HFFc6 (cell line): ENCODE measurements around the gene ATP2B2. TPM values are rescaled to one million over a fixed set of nuclear protein-coding genes. Genes with fewer than 3 reads are reported as not detected.

Experiments used
- DNase-seq: peaks from one replicate; pipeline ENCODE4 v3.0.0-alpha.2; 2018
- H3K27ac Mint-ChIP-seq: 2 replicates; pipeline ENCODE4 v1.8.0; 2020; ENCODE audit warnings: mild to moderate bottlenecking, mixed read lengths
- H3K27me3 Mint-ChIP-seq: 2 replicates; pipeline ENCODE4 v1.8.0; 2021; ENCODE audit warnings: mild to moderate bottlenecking, moderate library complexity, mixed read lengths; ENCODE audit not compliant: insufficient read depth
- H3K36me3 Mint-ChIP-seq: 2 replicates; pipeline ENCODE4 v1.8.0; 2021; ENCODE audit warnings: low read depth, mixed read lengths
- H3K4me1 Mint-ChIP-seq: 2 replicates; pipeline ENCODE4 v1.8.0; 2020; ENCODE audit warnings: low read depth, mixed read lengths
- H3K4me3 Mint-ChIP-seq: 2 replicates; pipeline ENCODE4 v1.8.0; 2020; ENCODE audit warnings: mild to moderate bottlenecking, moderate library complexity, mixed read lengths
- H3K9me3 Mint-ChIP-seq: 2 replicates; pipeline ENCODE4 v1.8.0; 2020; ENCODE audit warnings: mild to moderate bottlenecking, mixed read lengths
- total RNA-seq, 6 experiments: library from RNA; stranded (reverse); fragmentation: NEBNext Ultra II Directional; extraction: Animal tissue kit (Norgen Biotek cat#: 25700); gene quantifications; 2 replicates in 1 of 6; 3 replicates in 5 of 6; pipeline ENCODE4 v1.2.3, GENCODE V29; 2021
- TF ChIP-seq, protein P1 (sequence below): fragments of 200-600 bp; sonication (generic); IDR thresholded peaks from 2 replicates; pipeline ENCODE4 v1.5.0; 2021; ENCODE audit warnings: antibody characterized with exemption, mild to moderate bottlenecking

ATP2B2 gene
- total RNA-seq, 6 experiments from 2014 or later: not detected

GRCh38 chr3:10361375-10361774 lies 144.0 kb downstream of the ATP2B2 start:
- DNase-seq: no peak
- peaks cover 4% of the 10 kb centered on the region for H3K27me3 Mint-ChIP-seq
- TF ChIP-seq, protein P1, sequence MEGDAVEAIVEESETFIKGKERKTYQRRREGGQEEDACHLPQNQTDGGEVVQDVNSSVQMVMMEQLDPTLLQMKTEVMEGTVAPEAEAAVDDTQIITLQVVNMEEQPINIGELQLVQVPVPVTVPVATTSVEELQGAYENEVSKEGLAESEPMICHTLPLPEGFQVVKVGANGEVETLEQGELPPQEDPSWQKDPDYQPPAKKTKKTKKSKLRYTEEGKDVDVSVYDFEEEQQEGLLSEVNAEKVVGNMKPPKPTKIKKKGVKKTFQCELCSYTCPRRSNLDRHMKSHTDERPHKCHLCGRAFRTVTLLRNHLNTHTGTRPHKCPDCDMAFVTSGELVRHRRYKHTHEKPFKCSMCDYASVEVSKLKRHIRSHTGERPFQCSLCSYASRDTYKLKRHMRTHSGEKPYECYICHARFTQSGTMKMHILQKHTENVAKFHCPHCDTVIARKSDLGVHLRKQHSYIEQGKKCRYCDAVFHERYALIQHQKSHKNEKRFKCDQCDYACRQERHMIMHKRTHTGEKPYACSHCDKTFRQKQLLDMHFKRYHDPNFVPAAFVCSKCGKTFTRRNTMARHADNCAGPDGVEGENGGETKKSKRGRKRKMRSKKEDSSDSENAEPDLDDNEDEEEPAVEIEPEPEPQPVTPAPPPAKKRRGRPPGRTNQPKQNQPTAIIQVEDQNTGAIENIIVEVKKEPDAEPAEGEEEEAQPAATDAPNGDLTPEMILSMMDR: no peak

GRCh38 chr3:10360478-10360877 lies 144.9 kb downstream of the ATP2B2 start:
- TF ChIP-seq, protein P1: no peak
- no peak overlapping the region for H3K4me3 Mint-ChIP-seq
- peaks cover 4% of the 10 kb centered on the region; the same call in 1 of the 2 replicates for H3K36me3 Mint-ChIP-seq
- peaks cover 4% of the 10 kb centered on the region for H3K27me3 Mint-ChIP-seq
- peaks cover 40% of the 10 kb centered on the region for H3K4me1 Mint-ChIP-seq
- H3K9me3 Mint-ChIP-seq: no peaks in the 10 kb centered on the region
- DNase-seq: no peak
- H3K27ac Mint-ChIP-seq: no peak overlapping the region

More at GRCh38 chr3:10361375-10361774, 144.0 kb downstream of the ATP2B2 start:
- Mint-ChIP-seq H3K4me1 (peaks cover 44% of the 10 kb centered on the region), H3K9me3 (no peaks in the 10 kb centered on the region), H3K4me3 (no peak overlapping the region), H3K27ac (no peak overlapping the region), H3K36me3 (peaks cover 4% of the 10 kb centered on the region; the same call in 1 of the 2 replicates)

DNA sequence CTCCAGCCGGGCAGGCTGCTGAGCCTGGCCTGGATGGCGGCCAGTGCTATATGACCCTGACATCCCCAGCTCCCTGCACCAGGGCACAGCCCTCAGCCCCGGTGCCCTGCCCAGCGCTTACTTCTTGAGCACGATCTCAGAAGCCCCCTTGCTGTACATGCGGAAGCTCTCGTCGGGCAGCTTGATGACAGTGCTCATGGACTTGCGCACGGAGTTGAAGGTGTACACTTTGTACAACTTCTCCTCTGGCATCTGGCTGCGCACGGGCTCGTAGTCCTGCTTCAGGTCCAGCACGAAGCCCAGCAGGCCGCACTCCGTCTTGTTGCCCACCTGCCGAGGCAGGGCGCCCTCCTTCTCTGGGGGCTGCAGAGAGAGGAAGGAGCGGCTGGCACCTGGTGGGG lies 145.6 kb downstream of the ATP2B2 start:
- Mint-ChIP-seq H3K9me3 (no peaks in the 10 kb centered on the region), H3K27me3 (peaks cover 4% of the 10 kb centered on the region), H3K4me3 (no peak overlapping the region), H3K27ac (no peak overlapping the region), H3K4me1 (peaks cover 39% of the 10 kb centered on the region), H3K36me3 (peaks cover 4% of the 10 kb centered on the region; the same call in 1 of the 2 replicates)
- TF ChIP-seq, protein P1: no peak
- no peak for DNase-seq

DNA sequence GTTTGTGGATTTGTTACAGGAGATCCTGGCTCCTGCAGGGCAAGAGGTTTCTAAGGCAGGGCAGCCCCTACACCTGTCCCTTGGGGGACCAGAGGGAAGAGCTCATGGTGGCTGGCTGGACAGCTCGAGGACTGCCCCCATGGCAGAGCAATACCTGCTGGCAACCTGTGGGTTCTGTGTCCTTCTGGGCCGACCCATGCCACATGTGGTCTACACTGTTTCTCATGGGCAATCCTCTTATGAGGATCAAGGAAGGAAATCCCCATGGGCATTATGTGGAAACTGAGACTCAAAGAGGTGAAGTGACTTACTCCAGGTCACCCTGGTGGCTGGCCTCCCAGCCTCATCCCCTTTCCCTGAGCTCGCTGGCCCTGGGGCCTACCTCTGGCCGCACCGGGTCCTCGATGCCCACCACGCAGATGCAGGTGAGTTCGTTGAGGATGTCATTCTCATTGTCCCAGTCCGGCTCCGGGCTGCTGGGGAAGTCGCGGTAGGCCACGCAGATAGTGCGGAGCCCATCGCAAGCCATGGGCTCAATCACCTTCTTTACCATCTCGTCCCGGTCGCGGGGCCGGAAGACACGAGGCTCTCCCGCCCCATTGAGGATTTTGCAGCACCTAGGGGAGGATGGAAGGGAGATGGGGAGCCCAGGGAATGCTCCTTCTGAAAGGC lies 146.9 kb downstream of the ATP2B2 start:
- Mint-ChIP-seq H3K27ac (peak overlapping the region; percentile 83), H3K27me3 (peaks cover 4% of the 10 kb centered on the region)

DNA sequence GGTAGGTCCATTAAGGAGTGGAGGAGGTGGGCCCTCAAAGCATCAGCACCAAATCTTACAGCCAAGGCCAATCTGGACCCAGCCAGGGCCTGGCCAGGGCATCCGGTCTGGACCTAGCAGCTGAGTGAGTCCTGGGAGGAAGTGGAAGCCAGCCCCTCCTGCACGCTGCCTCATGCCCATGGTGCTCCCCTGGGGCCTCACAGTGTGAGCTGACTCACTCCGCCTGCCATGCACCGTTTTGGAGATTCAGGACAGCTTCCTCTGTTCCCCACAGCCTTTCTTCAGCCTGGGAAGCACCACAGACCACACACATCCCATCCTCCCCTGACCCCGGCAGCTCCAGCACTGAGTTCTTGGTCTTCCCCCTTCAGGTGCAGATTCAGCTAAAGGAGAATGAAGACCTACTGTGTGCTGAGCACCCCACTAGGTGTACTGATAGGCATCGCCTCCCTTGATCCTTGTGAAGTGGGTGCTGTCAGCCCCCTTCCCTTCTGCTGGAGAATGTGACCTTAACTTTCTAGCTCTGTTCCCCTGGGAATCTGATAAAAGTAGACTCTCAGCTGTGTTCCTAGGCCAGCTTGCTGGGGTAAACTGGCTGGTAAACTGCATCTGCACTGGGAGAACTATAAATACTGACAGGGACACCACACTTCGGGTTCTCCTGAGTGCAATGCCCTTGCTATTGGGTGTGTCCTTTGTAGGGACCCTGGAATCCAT lies 147.6 kb downstream of the ATP2B2 start:
- Mint-ChIP-seq H3K4me3 (0 out of 2 replicates have a peak overlapping the region, but pooled peaks have one; percentile 8), H3K4me1 (peaks cover 53% of the 10 kb centered on the region), H3K27ac (peak overlapping the region; percentile 83), H3K27me3 (peaks cover 4% of the 10 kb centered on the region), H3K9me3 (no peaks in the 10 kb centered on the region), H3K36me3 (no peaks in the 10 kb centered on the region)
- DNase-seq: peak; percentile 77
- TF ChIP-seq, protein P1: no peak

More for the DNA sequence above, 146.9 kb downstream of the ATP2B2 start:
- H3K36me3 Mint-ChIP-seq: peaks cover 3% of the 10 kb centered on the region; the same call in 1 of the 2 replicates
- H3K4me1 Mint-ChIP-seq: peaks cover 46% of the 10 kb centered on the region
- no peaks in the 10 kb centered on the region for H3K9me3 Mint-ChIP-seq
- DNase-seq: no peak
- no peak overlapping the region for H3K4me3 Mint-ChIP-seq
- TF ChIP-seq, protein P1: no peak
